Measurements from ENCODE around the gene KLHDC8B.
"Not testable (repeated sequence)": the region's sequence is repeated elsewhere in the genome, so short reads cannot be mapped to it uniquely, and the experiment has no call there.

Gene KLHDC8B

DNA sequence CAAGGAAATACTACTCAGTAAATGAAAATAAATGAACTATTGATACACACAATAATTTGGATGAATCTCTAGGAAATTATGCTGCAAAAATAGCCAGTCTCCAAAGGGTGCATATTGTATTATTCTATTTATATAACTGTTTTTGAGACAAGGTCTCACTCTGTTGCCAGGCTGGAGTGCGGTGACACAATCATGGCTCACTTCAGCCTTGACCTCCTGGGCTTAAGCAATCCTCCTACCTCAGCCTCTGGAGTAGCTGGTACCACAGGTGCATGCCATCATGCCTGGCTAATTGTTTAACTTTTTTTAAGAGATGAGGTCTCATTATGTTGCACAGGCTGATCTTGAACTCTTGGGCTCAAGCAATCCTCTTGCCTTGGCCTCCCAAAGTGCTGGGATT, 12.5 kb downstream of the KLHDC8B start:
- no peak for DNase-seq (ENCODE audit: low read depth)

DNA sequence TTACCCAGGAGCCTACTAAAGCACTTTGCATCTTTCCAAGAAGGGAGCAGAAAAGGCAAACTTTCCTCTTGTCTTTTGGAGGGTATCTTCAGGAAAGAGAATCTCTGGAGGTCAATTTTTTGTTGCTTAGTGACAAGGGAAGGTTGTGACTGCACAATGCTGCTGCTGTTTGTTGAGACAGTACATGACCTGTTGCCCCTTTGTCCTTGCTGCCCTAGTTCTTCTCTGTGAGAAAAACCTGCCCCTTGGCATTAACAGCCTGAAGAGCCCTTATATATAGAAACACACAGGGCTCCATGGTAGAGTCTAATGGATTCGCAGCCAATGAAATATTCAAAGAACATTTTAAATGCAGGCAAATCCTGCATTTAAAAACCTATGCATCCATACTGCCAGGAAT, 20.3 kb downstream of the KLHDC8B start:
- DNase-seq (ENCODE audit: low read depth), result no peak

DNA sequence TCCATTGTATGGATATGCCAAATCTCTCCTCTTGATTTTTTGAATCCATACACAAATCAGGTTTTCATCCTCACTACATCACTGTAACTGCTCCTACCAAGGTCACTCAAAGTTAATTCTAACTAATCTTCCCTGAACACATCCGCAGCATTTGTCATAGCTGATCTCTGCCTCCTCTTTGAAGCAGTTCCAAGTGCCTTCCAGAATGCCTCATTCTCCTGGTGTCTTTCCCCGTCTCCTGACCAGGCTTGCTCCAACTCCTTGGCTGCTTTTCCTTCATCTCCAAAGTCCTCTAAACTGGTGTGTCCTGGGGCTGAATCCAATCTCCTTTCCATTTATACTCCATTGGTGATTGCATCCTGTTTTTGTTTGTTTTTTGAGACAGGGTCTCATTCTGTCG, 26.8 kb downstream of the KLHDC8B start:
- DNase-seq (ENCODE audit: low read depth), result no peak

DNA sequence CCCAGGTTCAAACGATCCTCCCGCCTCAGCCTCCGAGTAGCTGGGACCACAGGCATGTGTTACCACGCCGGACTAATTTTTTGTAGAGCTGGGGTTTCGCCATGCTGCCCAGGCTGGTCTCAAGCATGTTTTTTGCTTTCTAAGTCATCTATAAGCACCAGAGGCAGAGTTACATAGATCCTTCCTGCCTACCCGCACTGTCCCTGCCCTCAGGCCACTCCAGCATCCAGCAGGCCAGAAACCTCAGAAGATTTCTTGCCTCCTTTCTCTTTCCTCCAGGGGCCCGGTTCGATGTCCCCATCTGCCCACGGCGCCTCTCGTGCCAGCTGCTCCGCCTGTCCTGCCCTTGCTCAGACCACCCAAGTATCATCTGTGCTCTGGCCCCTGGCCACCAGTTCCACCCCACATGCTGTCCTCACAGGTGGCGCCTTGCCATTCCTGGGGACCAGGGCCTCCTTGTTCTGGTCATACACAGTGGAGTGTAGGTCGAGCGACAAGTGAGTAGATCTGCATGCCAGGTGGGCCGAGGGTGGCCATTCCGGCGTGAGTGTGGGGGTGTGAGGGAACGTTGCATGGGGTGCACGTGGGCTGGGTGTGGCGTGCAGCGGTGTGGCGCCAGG, 27.3 kb downstream of the KLHDC8B start:
- DNase-seq (ENCODE audit: low read depth), result no peak

DNA sequence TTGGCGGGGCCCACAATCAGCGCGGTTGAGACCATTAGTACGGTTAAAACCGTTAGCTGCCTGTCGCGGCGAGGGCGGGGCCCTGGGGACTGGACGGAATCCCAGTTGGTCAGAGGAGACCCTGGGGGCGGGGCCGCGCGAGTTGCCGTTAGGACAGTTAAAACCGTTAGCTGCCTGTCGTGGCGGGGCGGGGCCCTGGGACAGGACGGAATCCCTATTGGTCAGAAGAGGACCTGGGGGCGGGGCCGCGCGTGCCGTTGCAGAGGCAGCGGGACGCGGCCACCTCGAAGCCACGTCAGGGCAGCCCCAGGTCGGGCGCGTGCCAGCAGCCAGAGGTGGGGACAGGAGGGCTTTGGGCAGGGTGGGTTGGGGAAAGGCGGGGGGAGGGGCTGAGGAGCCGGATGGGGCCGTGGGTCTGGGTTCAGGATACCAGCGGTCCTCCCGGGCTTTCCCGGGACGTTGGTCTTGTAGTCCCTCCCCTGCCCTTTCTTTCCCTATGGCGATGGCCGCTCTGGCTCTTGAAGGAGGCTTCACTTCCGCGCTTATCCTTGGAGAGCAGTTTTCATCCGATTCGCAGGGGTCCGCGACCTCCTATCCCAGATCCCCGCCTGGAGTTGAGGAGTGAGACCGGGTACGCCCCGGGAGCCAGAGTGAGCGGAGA, 28.0 kb downstream of the KLHDC8B start:
- no peak for DNase-seq (ENCODE audit: low read depth)

DNA sequence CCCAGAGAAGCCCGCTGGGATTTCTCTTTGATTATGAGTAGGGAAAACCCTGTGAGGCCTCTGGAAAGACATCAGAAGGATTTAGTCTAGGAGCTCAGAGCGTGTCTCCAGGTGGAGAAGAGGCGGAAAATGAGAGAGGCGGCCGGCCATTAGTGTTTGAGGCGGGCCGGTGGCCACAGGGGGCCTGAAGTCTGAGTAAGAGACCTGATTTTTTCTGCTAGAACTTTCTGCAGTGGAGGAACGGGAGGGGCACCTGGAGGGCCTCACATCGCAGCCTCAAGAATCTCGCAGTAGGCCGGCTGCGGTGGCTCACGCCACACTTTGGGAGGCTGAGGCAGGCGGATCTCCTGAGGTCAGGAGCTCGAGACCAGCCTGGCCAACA, 28.5 kb downstream of the KLHDC8B start:
- no peak for DNase-seq (ENCODE audit: low read depth)

DNA sequence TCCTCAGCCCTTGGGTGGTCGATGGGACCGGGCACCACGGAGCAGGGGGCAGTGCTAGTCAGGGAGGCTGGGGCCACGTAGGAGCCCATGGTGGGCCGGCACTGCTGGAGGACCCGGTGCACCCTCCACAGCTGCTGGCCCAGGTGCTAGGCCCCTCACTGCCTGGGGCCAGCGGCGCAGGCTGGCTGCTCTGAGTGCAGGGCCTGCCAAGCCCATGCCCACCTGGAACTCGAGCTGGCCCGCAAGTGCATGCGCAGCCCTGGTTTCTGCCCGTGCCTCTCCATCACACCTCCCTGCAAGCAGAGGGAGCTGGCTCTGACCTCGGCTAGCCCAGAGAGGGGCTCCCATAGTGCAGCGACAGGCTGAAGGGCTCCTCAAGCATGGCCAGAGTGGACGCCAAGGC, 42.1 kb downstream of the KLHDC8B start:
- DNase-seq (ENCODE audit: low read depth), result no peak

DNA sequence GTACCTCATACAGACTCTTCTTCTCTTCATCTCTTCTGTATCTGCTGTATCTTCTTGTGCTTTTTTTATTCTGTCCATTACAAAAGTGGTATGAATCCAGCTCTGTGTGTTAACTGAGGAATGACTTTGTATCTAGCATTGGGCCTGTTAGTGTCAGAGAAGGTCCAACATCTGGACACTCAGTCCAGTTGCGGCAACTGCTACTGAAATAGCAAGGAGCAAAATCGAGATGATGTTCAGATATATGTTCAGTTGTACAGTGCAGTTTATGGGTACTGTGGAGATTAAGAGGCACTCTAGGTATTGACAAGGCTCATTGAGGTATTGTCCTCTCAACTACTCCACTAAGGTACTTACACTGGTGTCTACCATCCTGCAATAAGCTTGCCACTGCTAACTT, 42.6 kb downstream of the KLHDC8B start:
- no peak for DNase-seq (ENCODE audit: low read depth)

DNA sequence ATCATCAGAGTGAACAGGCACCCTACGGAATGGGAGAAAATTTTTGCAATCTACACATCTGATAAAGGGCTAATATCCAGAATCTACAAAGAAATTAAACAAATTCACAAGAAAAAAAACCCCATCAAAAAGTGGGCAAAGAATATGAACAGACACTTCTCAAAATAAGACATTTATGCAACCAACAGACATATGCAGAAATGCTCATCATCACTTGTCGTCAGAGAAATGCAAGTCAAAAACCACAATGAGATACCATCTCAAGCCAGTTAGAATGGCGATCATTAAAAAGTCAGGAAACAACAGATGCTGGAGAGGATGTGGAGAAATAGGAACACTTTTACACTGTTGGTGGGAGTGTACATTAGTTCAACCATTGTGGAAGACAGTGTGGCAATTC, 45.3 kb downstream of the KLHDC8B start:
- not testable (repeated sequence) for DNase-seq (ENCODE audit: low read depth)

DNA sequence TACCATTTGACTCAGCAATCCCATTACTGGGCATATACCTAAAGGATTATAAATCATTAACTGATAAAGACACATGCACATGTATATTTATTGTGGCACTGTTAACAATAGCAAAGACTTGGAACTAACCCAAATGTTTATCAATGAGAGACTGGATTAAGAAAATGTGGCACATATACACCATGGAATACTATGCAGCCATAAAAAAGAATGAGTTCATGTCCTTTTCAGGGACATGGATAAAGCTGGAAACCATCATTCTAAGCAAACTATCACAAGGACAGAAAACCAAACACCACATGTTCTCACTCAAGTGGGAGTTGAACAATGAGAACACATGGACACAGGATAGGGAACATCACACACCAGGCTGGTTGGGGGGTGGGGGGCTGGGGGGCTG, 45.7 kb downstream of the KLHDC8B start:
- DNase-seq (ENCODE audit: low read depth), result not testable (repeated sequence)

DNA sequence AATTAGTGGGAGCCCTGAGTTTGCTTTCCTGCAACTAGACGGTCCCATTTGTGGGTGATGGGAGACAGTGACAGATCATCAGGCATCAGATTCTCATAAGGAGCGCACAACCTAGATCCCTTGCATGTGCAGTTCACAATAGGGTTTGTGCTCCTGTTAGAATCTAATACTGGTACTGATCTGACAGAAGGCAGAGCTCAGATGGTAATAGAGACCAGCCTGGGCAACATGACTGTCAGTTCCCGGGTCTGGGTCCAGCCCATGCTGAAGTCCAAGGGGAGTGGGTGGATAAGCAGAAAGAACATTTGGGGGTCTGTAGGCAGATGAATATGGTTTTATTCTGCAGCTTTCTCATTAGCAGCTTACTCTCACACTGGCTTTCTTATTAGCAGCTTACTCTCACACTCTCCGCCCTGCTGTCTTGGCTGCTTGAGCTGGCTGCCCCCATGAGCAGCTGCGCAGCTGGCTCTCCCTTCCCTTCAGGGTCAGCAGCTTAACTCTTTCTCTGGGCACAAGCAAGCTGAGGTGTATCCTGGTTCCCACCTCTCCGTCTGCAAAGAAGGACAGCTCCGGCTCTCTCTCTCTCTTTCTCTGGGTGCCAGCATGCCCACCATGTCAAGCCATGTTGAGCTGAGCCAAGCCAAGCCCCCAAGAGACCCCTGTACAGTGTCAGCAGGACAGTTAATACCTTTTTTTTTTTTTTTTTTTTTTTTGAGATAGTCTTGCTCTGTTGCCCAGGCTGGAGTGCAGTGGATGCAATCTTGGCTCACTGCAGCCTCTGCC, 46.5 kb downstream of the KLHDC8B start:
- no peak for DNase-seq (ENCODE audit: low read depth)

DNA sequence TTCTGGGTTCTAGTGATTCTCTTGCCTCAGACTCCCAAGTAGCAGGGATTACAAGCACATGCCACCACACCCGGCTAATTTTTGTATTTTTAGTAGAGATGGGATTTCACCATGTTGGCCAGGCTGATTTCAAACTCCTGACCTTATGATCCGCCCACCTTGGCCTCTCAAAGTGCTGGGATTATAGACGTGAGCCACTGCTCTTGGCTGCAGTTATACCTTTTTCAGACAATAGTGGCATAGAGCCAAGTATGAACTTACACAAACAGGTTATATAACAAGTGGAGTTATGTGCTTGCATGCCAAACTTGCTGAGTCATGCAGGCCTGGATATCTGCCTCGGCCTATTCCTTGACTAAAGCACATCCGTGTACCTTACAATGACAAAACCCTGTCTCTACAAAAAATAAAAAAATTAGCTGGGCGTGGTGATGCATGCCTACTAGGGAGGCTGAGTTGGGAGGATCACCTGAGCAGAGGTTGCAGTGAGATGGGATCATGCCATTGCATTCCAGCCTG, 47.1 kb downstream of the KLHDC8B start:
- not testable (repeated sequence) for DNase-seq (ENCODE audit: low read depth)

DNA sequence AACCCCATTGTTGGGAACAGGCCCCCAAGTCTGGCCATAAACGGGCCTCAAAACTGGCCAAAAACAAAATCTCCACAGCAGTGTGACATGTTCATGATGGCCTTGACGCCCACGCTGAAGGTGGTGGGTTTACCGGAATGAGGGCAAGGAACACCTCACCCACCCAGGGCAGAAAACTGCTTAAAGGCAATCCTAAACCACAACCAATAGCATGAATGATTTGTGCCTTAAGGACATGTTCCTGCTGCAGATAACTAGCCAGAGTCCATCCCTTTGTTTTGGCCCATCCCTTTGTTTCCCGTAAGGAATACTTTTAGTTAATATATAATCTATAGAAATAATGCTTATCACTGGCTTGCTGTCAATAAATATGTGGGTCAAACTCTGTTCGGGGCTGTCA, 47.7 kb downstream of the KLHDC8B start:
- DNase-seq (ENCODE audit: low read depth), result no peak

DNA sequence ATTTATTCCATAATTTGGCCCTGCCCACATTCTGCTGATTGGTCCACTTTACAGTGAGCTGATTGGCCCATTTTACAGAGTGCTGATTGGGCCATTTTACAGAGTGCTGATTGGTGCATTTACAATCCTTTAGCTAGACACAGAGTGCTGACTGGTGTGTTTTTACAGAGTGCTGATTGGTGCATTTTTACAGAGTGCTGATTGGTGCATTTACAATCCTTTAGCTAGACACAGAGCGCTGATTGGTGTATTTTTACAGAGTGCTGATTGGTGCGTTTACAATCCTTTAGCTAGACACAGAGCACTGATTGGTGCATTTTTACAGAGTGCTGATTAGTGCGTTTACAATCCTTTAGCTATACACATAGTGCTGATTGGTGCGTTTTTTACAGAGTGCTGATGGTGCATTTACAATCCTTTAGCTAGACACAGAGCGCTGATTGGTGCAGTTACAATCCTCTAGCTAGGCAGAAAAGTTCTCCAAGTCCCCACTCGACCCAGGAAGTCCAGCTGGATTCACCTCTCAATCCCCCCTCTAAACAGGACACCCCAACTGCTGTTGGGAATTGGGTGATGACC, 49.7 kb downstream of the KLHDC8B start:
- DNase-seq (ENCODE audit: low read depth), result not testable (repeated sequence)

DNA sequence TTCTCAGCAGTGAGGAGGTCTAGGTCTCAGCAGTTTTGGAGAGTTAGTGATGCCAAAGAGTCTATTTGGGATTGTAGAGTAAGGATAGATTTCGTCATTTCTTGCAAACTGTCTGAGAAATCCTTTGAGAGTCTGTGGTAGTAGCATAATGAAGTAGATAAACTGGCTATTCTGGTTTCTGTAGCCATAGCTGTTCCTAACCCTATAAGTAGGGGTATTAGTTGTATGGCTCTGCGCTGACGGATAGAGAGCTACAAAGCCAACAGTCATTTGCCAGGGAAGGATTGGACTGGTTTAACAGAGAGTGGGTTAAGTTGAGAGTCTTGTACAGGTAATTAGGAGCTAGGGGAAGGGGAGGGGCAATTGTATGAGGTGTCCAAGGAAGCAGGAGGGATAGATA, 50.6 kb downstream of the KLHDC8B start:
- DNase-seq (ENCODE audit: low read depth), result no peak

Measured in stimulated activated CD8-positive, alpha-beta memory T cell treated with anti-CD3 and anti-CD28 coated beads, Interleukin-15, amount 100 ng/mL, for 24 hours (primary cell).